ENCODE results near the gene SPECC1. TPM values are rescaled to one million over a fixed set of nuclear protein-coding genes. Genes with fewer than 3 reads are reported as not detected.
A peak's percentile ranks its signal among the peaks of the same experiment; 100 is the strongest.

Gene SPECC1
- total RNA-seq, 1 experiment from 2014 or later = 103 TPM

GRCh38 chr17:20275653-20276052, 266.5 kb downstream of the SPECC1 start:
- H3K27ac Mint-ChIP-seq = no peak overlapping the region
- TF ChIP-seq CBFB (CRISPR knock-in tag; IDR thresholded peaks at IDR 0.05; ENCODE audit: low read depth) (no peak), ATF1 (CRISPR knock-in tag; IDR thresholded peaks at IDR 0.05) (no peak), KAT7 (CRISPR knock-in tag; IDR thresholded peaks at IDR 0.05; ENCODE audit: borderline replicate concordance) (no peak)
- TF ChIP-seq, protein P1, sequence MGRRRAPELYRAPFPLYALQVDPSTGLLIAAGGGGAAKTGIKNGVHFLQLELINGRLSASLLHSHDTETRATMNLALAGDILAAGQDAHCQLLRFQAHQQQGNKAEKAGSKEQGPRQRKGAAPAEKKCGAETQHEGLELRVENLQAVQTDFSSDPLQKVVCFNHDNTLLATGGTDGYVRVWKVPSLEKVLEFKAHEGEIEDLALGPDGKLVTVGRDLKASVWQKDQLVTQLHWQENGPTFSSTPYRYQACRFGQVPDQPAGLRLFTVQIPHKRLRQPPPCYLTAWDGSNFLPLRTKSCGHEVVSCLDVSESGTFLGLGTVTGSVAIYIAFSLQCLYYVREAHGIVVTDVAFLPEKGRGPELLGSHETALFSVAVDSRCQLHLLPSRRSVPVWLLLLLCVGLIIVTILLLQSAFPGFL (CRISPR knock-in tag; IDR thresholded peaks at IDR 0.05; ENCODE audit: borderline replicate concordance) = no peak
- POLR2A ChIA-PET = no interaction called here
- DNase-seq (ENCODE audit: low spot score) (no peak), ATAC-seq (no peak)
- no peak overlapping the region for H3K4me3 Mint-ChIP-seq
- H3K36me3 Mint-ChIP-seq = peaks cover 5% of the 10 kb centered on the region; the same call in 1 of the 2 replicates
- CTCF ChIA-PET = no interaction called here
- H3K27me3 Mint-ChIP-seq (ENCODE audit: low read depth) = no peaks in the 10 kb centered on the region
- H3K9me3 Mint-ChIP-seq = no peaks in the 10 kb centered on the region
- H3K4me1 Mint-ChIP-seq = peaks cover 15% of the 10 kb centered on the region

- Mint-ChIP-seq H3K27me3 (ENCODE audit: low read depth) (no peaks in the 10 kb centered on the region), H3K36me3 (peaks cover 8% of the 10 kb centered on the region; the same call in 1 of the 2 replicates), H3K9me3 (no peaks in the 10 kb centered on the region), H3K4me3 (no peak overlapping the region), H3K27ac (peak overlapping the region; percentile 28; the same call in 1 of the 2 replicates), H3K4me1 (peaks cover 8% of the 10 kb centered on the region)
- TF ChIP-seq SMAD3 (CRISPR knock-in tag; IDR thresholded peaks at IDR 0.05; ENCODE audit: borderline replicate concordance) = no peak
- no peak for TF ChIP-seq CBFB (CRISPR knock-in tag; IDR thresholded peaks at IDR 0.05; ENCODE audit: low read depth)
- TF ChIP-seq MYBL2 (CRISPR knock-in tag; IDR thresholded peaks at IDR 0.05) = no peak
- TF ChIP-seq, protein P2, sequence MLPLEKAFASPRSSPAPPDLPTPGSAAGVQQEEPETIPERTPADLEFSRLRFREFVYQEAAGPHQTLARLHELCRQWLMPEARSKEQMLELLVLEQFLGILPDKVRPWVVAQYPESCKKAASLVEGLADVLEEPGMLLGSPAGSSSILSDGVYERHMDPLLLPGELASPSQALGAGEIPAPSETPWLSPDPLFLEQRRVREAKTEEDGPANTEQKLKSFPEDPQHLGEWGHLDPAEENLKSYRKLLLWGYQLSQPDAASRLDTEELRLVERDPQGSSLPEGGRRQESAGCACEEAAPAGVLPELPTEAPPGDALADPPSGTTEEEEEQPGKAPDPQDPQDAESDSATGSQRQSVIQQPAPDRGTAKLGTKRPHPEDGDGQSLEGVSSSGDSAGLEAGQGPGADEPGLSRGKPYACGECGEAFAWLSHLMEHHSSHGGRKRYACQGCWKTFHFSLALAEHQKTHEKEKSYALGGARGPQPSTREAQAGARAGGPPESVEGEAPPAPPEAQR (CRISPR knock-in tag; IDR thresholded peaks at IDR 0.05) = no peak
- TF ChIP-seq E2F5 (CRISPR knock-in tag; IDR thresholded peaks at IDR 0.05) = no peak
- no peak for TF ChIP-seq MAX (CRISPR knock-in tag; IDR thresholded peaks at IDR 0.05)
- ATAC-seq (no peak), DNase-seq (ENCODE audit: low spot score) (no peak)
- ChIA-PET CTCF (no interaction called here), POLR2A (no interaction called here)
Observed at GRCh38 chr17:20276421-20276820, 267.3 kb downstream of the SPECC1 start.

DNA sequence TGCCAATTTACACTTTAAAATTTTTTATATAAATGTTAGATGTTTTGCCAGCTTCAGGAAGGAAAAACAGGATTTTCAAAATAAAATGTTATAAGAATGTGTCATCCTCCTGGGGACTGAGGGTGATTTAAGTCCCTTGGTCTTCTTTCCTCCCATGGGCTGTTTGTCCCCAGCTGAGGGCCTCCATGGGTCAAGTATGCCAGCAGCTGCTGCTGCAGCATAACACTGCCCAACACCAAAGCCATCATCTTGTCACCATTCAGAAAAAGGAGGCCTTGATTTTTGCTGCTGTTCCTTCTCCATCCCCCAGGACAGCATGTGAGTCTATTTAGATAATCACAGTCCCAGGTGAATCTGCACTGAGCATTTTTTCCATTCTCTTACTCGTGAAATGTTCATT, 269.6 kb downstream of the SPECC1 start:
- peaks cover 9% of the 10 kb centered on the region; the same call in 1 of the 2 replicates for H3K36me3 Mint-ChIP-seq
- no peaks in the 10 kb centered on the region for H3K27me3 Mint-ChIP-seq (ENCODE audit: low read depth)
- CTCF ChIA-PET = no interaction called here
- H3K4me1 Mint-ChIP-seq = no peaks in the 10 kb centered on the region
- ATAC-seq = no peak
- H3K27ac Mint-ChIP-seq = no peak overlapping the region
- POLR2A ChIA-PET = no interaction called here
- no peaks in the 10 kb centered on the region for H3K9me3 Mint-ChIP-seq
- no peak for DNase-seq (ENCODE audit: low spot score)
- TF ChIP-seq ZNF121 (CRISPR knock-in tag; IDR thresholded peaks at IDR 0.05) = no peak
- TF ChIP-seq ZNF219 (CRISPR knock-in tag; IDR thresholded peaks at IDR 0.05; ENCODE audit: borderline replicate concordance) = no peak
- TF ChIP-seq, protein P3, sequence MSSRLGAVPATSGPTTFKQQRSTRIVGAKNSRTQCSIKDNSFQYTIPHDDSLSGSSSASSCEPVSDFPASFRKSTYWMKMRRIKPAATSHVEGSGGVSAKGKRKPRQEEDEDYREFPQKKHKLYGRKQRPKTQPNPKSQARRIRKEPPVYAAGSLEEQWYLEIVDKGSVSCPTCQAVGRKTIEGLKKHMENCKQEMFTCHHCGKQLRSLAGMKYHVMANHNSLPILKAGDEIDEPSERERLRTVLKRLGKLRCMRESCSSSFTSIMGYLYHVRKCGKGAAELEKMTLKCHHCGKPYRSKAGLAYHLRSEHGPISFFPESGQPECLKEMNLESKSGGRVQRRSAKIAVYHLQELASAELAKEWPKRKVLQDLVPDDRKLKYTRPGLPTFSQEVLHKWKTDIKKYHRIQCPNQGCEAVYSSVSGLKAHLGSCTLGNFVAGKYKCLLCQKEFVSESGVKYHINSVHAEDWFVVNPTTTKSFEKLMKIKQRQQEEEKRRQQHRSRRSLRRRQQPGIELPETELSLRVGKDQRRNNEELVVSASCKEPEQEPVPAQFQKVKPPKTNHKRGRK (CRISPR knock-in tag; IDR thresholded peaks at IDR 0.05; ENCODE audit: borderline replicate concordance) = no peak
- no peak for TF ChIP-seq ESRRA (CRISPR knock-in tag; IDR thresholded peaks at IDR 0.05; ENCODE audit: borderline replicate concordance)
- no peak overlapping the region for H3K4me3 Mint-ChIP-seq

- Mint-ChIP-seq H3K27ac (no peak overlapping the region), H3K9me3 (no peaks in the 10 kb centered on the region), H3K27me3 (ENCODE audit: low read depth) (no peaks in the 10 kb centered on the region), H3K4me1 (no peaks in the 10 kb centered on the region), H3K36me3 (peaks cover 9% of the 10 kb centered on the region; the same call in 1 of the 2 replicates), H3K4me3 (no peak overlapping the region)
- ChIA-PET CTCF (no interaction called here), POLR2A (no interaction called here)
- ATAC-seq (no peak), DNase-seq (ENCODE audit: low spot score) (no peak)
- no peak for TF ChIP-seq EMX1 (CRISPR knock-in tag; IDR thresholded peaks at IDR 0.05)
- TF ChIP-seq ZNF121 (CRISPR knock-in tag; IDR thresholded peaks at IDR 0.05) = no peak
- TF ChIP-seq, protein P4, sequence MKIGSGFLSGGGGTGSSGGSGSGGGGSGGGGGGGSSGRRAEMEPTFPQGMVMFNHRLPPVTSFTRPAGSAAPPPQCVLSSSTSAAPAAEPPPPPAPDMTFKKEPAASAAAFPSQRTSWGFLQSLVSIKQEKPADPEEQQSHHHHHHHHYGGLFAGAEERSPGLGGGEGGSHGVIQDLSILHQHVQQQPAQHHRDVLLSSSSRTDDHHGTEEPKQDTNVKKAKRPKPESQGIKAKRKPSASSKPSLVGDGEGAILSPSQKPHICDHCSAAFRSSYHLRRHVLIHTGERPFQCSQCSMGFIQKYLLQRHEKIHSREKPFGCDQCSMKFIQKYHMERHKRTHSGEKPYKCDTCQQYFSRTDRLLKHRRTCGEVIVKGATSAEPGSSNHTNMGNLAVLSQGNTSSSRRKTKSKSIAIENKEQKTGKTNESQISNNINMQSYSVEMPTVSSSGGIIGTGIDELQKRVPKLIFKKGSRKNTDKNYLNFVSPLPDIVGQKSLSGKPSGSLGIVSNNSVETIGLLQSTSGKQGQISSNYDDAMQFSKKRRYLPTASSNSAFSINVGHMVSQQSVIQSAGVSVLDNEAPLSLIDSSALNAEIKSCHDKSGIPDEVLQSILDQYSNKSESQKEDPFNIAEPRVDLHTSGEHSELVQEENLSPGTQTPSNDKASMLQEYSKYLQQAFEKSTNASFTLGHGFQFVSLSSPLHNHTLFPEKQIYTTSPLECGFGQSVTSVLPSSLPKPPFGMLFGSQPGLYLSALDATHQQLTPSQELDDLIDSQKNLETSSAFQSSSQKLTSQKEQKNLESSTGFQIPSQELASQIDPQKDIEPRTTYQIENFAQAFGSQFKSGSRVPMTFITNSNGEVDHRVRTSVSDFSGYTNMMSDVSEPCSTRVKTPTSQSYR (CRISPR knock-in tag; IDR thresholded peaks at IDR 0.05) = no peak
- TF ChIP-seq, protein P5, sequence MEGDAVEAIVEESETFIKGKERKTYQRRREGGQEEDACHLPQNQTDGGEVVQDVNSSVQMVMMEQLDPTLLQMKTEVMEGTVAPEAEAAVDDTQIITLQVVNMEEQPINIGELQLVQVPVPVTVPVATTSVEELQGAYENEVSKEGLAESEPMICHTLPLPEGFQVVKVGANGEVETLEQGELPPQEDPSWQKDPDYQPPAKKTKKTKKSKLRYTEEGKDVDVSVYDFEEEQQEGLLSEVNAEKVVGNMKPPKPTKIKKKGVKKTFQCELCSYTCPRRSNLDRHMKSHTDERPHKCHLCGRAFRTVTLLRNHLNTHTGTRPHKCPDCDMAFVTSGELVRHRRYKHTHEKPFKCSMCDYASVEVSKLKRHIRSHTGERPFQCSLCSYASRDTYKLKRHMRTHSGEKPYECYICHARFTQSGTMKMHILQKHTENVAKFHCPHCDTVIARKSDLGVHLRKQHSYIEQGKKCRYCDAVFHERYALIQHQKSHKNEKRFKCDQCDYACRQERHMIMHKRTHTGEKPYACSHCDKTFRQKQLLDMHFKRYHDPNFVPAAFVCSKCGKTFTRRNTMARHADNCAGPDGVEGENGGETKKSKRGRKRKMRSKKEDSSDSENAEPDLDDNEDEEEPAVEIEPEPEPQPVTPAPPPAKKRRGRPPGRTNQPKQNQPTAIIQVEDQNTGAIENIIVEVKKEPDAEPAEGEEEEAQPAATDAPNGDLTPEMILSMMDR (IDR thresholded peaks at IDR 0.05) = no peak
- TF ChIP-seq E2F4 (CRISPR knock-in tag; IDR thresholded peaks at IDR 0.05; ENCODE audit: borderline replicate concordance, low read depth) = no peak
Observed at GRCh38 chr17:20279631-20280030, 270.5 kb downstream of the SPECC1 start.
